ENCODE results near the gene SYTL5. TPM values are rescaled to one million over a fixed set of nuclear protein-coding genes. Genes with fewer than 3 reads are reported as not detected.

The SYTL5 gene
- polyA plus RNA-seq, 2 of the 4 experiments (the other 2 are of a cell fraction), result 0.79 to 1.1 TPM

DNA sequence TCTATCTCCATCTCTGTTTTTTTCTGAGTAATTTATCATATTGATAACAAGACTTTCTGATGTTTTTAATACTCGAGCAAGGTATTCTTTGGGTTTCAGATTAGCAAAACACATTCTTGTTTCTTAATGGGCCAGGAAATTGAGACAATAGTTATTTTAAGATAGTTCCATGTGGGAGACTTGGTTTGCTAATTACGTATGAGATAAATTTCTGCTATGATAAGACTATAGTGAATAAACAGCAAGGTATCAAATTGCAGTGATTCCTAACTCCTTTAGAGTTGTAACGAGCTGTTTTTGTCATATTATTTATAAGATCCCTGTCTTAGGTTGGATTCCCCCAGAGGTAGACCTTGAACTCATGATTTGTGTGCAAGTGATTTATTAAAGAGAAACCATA, 38.3 kb downstream of the SYTL5 start:
- TF ChIP-seq NPAS2 (CRISPR knock-in tag; IDR thresholded peaks at IDR 0.05; ENCODE audit: borderline replicate concordance), result no peak

DNA sequence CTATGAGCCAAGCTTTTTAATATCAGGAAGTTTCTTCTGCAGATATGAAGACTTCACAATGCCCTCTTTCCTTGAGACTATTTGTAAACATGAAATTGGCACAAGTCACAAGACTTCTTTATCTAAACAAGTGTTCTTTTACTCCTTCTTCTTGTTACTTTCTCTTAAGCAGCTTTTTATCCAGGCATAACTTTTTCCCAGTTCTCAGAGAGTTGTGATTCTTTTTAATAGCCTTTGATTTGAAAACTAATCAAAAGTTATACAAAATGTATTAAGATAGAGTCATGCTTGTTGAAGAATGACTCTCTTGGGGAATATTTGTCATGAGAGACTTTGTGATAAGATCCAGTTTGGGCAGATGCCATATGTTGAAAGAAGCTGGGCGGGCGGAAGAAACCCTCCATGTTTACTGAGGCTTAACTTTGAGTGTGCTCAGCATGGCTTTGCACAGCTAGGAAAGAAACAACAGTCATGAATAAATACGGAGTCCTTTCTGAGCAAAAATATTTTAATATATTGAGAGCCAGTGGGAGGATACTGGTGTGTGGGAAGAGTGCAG, 39.3 kb downstream of the SYTL5 start:
- POLR2A ChIA-PET, result no interaction called here
- WGBS (ENCODE audit: missing lambda C conversion rate), result 3% methylated on average over 3 of the region's 3 CpGs
- Histone ChIP-seq H3K4me1 (peaks cover 2% of the 10 kb centered on the region; the same call in 1 of the 3 replicates), H3K9me3 (no peaks in the 10 kb centered on the region), H3K4me3 (no peak overlapping the region), H3K27ac (no peak overlapping the region), H3K4me2 (0 out of 3 replicates have a peak overlapping the region, but pooled peaks have one; percentile 30)
- FAIRE-seq (peak; percentile 54), ATAC-seq (no peak), DNase-seq (ENCODE audit: low read depth in 1 of 2, low spot score in 1 of 2) (peak in 1 of 2 experiments; percentile 11)
- CTCF ChIA-PET, result interaction anchor here (1.2 kb wide), 1 partner anchor 79 kb away, joined by 3 read pairs; no protein-coding TSS in a partner anchor
- TF ChIP-seq RFX5 (IDR thresholded peaks at IDR 0.05) (no peak), E2F6 (IDR thresholded peaks at IDR 0.05; ENCODE audit: borderline replicate concordance, low read depth) (no peak), EHF (CRISPR knock-in tag; IDR thresholded peaks at IDR 0.05) (no peak)

More for the DNA sequence above, 38.3 kb downstream of the SYTL5 start:
- ATAC-seq (no peak), DNase-seq (ENCODE audit: low read depth in 1 of 2, low spot score in 1 of 2) (no peak), FAIRE-seq (no peak)
- H3K4me3 ChIP-seq, result no peak overlapping the region
- H3K27ac ChIP-seq, result no peak overlapping the region
- WGBS (ENCODE audit: missing lambda C conversion rate), result 55% methylated on average over 3 of the region's 3 CpGs
- no peak overlapping the region for H3K4me2 ChIP-seq
- ChIA-PET POLR2A (no interaction called here), CTCF (interaction anchor here (1.2 kb wide), 1 partner anchor 80 kb away, joined by 3 read pairs; no protein-coding TSS in a partner anchor)
- H3K9me3 ChIP-seq, result no peaks in the 10 kb centered on the region
- peaks cover 2% of the 10 kb centered on the region; the same call in 1 of the 3 replicates for H3K4me1 ChIP-seq

GRCh38 chrX:38048886-38049285, 42.5 kb downstream of the SYTL5 start:
- DNase-seq (ENCODE audit: low read depth in 1 of 2, low spot score in 1 of 2) (no peak), ATAC-seq (no peak), FAIRE-seq (no peak)
- no peaks in the 10 kb centered on the region for H3K9me3 ChIP-seq
- H3K27ac ChIP-seq, result no peak overlapping the region
- H3K4me3 ChIP-seq, result no peak overlapping the region
- ChIA-PET CTCF (no interaction called here), POLR2A (no interaction called here)
- no peak overlapping the region for H3K4me2 ChIP-seq
- no peak for TF ChIP-seq ZFP36 (IDR thresholded peaks at IDR 0.05; ENCODE audit: borderline replicate concordance, partially characterized antibody)
- TF ChIP-seq HOXB5 (CRISPR knock-in tag; IDR thresholded peaks at IDR 0.05), result no peak
- TF ChIP-seq CBX8 (IDR thresholded peaks at IDR 0.05), result no peak
- 73% methylated on average over 1 of the region's 1 CpG for WGBS (ENCODE audit: missing lambda C conversion rate)
- H3K4me1 ChIP-seq, result peaks cover 2% of the 10 kb centered on the region; the same call in 1 of the 3 replicates

GRCh38 chrX:38050806-38051205, 44.5 kb downstream of the SYTL5 start:
- H3K4me1 ChIP-seq, result no peaks in the 10 kb centered on the region; the same call in 2 of the 3 replicates
- H3K4me3 ChIP-seq, result no peak overlapping the region
- no peak overlapping the region for H3K4me2 ChIP-seq
- 33% methylated on average over 1 of the region's 1 CpG for WGBS (ENCODE audit: missing lambda C conversion rate)
- ATAC-seq, result no peak
- ChIA-PET CTCF (no interaction called here), POLR2A (no interaction called here)
- no peak for FAIRE-seq
- TF ChIP-seq, protein P1, sequence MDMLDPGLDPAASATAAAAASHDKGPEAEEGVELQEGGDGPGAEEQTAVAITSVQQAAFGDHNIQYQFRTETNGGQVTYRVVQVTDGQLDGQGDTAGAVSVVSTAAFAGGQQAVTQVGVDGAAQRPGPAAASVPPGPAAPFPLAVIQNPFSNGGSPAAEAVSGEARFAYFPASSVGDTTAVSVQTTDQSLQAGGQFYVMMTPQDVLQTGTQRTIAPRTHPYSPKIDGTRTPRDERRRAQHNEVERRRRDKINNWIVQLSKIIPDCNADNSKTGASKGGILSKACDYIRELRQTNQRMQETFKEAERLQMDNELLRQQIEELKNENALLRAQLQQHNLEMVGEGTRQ (IDR thresholded peaks at IDR 0.05), result no peak
- TF ChIP-seq ELK1 (IDR thresholded peaks at IDR 0.05; ENCODE audit: low read depth, low read length), result no peak
- TF ChIP-seq, protein P2, sequence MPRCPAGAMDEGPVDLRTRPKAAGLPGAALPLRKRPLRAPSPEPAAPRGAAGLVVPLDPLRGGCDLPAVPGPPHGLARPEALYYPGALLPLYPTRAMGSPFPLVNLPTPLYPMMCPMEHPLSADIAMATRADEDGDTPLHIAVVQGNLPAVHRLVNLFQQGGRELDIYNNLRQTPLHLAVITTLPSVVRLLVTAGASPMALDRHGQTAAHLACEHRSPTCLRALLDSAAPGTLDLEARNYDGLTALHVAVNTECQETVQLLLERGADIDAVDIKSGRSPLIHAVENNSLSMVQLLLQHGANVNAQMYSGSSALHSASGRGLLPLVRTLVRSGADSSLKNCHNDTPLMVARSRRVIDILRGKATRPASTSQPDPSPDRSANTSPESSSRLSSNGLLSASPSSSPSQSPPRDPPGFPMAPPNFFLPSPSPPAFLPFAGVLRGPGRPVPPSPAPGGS (IDR thresholded peaks at IDR 0.05), result no peak
- H3K9me3 ChIP-seq, result no peaks in the 10 kb centered on the region
- DNase-seq (ENCODE audit: low read depth in 1 of 2, low spot score in 1 of 2), result no peak
- H3K27ac ChIP-seq, result no peak overlapping the region

DNA sequence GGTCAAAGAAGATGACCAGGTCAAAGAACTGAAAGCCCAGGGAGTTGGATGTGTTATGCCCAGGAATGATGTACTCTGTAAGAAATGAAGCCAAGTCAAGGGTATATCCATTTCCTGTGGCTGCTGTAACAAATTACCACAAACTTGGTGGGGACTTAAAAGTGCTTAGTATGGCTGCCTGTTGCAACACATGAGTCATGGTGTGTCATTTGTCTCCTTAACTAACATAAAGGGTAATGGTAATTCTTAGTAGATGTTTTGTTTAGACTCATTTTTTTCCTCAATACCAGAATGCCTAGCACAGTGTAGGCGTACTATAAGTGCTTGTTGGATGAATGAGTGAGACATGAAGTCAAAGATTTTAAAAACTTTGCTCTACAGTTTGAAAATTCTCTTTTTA, 45.7 kb downstream of the SYTL5 start:
- ATAC-seq, result no peak
- CTCF ChIA-PET, result no interaction called here
- no peak for TF ChIP-seq MAZ (IDR thresholded peaks at IDR 0.05; ENCODE audit: borderline replicate concordance, low read depth, low read length)
- TF ChIP-seq MAX (IDR thresholded peaks at IDR 0.05), result no peak
- no peak for TF ChIP-seq HES2 (IDR thresholded peaks at IDR 0.05)
- TF ChIP-seq KDM1A (IDR thresholded peaks at IDR 0.05; ENCODE audit: low read depth), result no peak
- TF ChIP-seq, protein P3, sequence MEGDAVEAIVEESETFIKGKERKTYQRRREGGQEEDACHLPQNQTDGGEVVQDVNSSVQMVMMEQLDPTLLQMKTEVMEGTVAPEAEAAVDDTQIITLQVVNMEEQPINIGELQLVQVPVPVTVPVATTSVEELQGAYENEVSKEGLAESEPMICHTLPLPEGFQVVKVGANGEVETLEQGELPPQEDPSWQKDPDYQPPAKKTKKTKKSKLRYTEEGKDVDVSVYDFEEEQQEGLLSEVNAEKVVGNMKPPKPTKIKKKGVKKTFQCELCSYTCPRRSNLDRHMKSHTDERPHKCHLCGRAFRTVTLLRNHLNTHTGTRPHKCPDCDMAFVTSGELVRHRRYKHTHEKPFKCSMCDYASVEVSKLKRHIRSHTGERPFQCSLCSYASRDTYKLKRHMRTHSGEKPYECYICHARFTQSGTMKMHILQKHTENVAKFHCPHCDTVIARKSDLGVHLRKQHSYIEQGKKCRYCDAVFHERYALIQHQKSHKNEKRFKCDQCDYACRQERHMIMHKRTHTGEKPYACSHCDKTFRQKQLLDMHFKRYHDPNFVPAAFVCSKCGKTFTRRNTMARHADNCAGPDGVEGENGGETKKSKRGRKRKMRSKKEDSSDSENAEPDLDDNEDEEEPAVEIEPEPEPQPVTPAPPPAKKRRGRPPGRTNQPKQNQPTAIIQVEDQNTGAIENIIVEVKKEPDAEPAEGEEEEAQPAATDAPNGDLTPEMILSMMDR (IDR thresholded peaks at IDR 0.05), result no peak
- TF ChIP-seq HOXB5 (CRISPR knock-in tag; IDR thresholded peaks at IDR 0.05), result no peak
- no peak for TF ChIP-seq FOSL2 (IDR thresholded peaks at IDR 0.05)
- TF ChIP-seq FOSL2 (CRISPR knock-in tag; IDR thresholded peaks at IDR 0.05), result peak; percentile 21; the same call in 1 of the 2 replicates
- no peak for TF ChIP-seq HDAC2 (IDR thresholded peaks at IDR 0.05)
- no peak for TF ChIP-seq ZC3H11A (IDR thresholded peaks at IDR 0.05)
- TF ChIP-seq JUNB (IDR thresholded peaks at IDR 0.05), result peak; percentile 16; the same call in 1 of the 2 replicates

More for the DNA sequence above, 45.7 kb downstream of the SYTL5 start:
- Histone ChIP-seq H3K4me3 (no peak overlapping the region), H3K9me3 (no peaks in the 10 kb centered on the region), H3K4me2 (no peak overlapping the region), H3K4me1 (no peaks in the 10 kb centered on the region), H3K27ac (no peak overlapping the region)
- POLR2A ChIA-PET, result no interaction called here
- FAIRE-seq (no peak), DNase-seq (ENCODE audit: low read depth in 1 of 2, low spot score in 1 of 2) (peak in 1 of 2 experiments; percentile 7)
- 42% methylated on average over 1 of the region's 1 CpG for WGBS (ENCODE audit: missing lambda C conversion rate)

Data from A549 (cell line).